ENCODE measurements around the gene EXOC3L2. TPM values are rescaled to one million over a fixed set of nuclear protein-coding genes. Genes with fewer than 3 reads are reported as not detected.

Gene EXOC3L2
- total and polyA plus RNA-seq, 2 of the 8 experiments (the other 6 are each of a cell fraction or from before 2014, with no cell fraction given), result 1.4 to 1.6 TPM

GRCh38 chr19:45263013-45263412 lies 17.8 kb upstream of the EXOC3L2 start (continued):
- TF ChIP-seq CHD7 (IDR thresholded peaks at IDR 0.05; ENCODE audit: insufficient replicate concordance, low read length), result no peak
- no peak for TF ChIP-seq USF2 (IDR thresholded peaks at IDR 0.05; ENCODE audit: low read length)
- no peak for TF ChIP-seq RNF2 (IDR thresholded peaks at IDR 0.05; ENCODE audit: borderline replicate concordance, low read depth, low read length, missing control alignments, poor library complexity, severe bottlenecking)
- TF ChIP-seq EZH2 (IDR thresholded peaks at IDR 0.05; ENCODE audit: low read depth, low read length, severe bottlenecking), result no peak
- TF ChIP-seq PHF8 (conservative IDR thresholded peaks at IDR 0.05; ENCODE audit: low read depth, low read length), result no peak
- TF ChIP-seq SUZ12 (IDR thresholded peaks at IDR 0.05; ENCODE audit: low read length), result no peak

Data from H1 (cell line).